Kidney (tissue), 14 donors: ENCODE results near the gene CTSA. TPM values are rescaled to one million over a fixed set of nuclear protein-coding genes. Genes with fewer than 3 reads are reported as not detected.

Experiments
- DNase-seq, 5 donors: peaks; one replicate each; pipeline ENCODE4 v3.0.0-alpha.2; 2013 to 2020
- FAIRE-seq: peaks from 2 replicates; lab custom pipeline; 2012; peaks lifted over from hg19 to GRCh38; lab: Jason Lieb, UNC
- H3K27ac ChIP-seq, 2 donors: one replicate each; pipeline ENCODE4 v1.7.0; 2013; ENCODE audit warnings: low read depth in 2 of 2, low read length in 2 of 2, inconsistent platforms in 1 of 2
- H3K27me3 ChIP-seq: one replicate; pipeline ENCODE4 v1.7.1; 2013; ENCODE audit warnings: low read length, inconsistent platforms; ENCODE audit not compliant: control insufficient read depth, insufficient read depth
- H3K36me3 ChIP-seq, 3 donors: one replicate each; pipeline versions ENCODE4 v1.7.0 to v1.7.1; 2013; ENCODE audit warnings: low read length in 3 of 3, control low read depth in 1 of 3, inconsistent platforms in 1 of 3; ENCODE audit not compliant: insufficient read depth in 3 of 3, control insufficient read depth in 2 of 3
- H3K4me1 ChIP-seq, 3 donors: one replicate each; pipeline versions ENCODE4 v1.7.0 to v1.7.1; 2013; ENCODE audit warnings: low read length in 3 of 3, inconsistent platforms in 1 of 3, low read depth in 1 of 3; ENCODE audit not compliant: control insufficient read depth in 2 of 3, insufficient read depth in 2 of 3
- H3K4me3 ChIP-seq, 3 donors: one replicate each; pipeline versions ENCODE4 v1.7.0 to v1.8.1; 2013; ENCODE audit warnings: low read length in 3 of 3, control low read depth in 1 of 3, inconsistent platforms in 1 of 3
- H3K9ac ChIP-seq, 3 donors: one replicate each; pipeline versions ENCODE4 v1.7.0 to v1.7.1; 2013; ENCODE audit warnings: low read length in 3 of 3, control low read depth in 1 of 3, inconsistent platforms in 1 of 3
- H3K9me3 ChIP-seq, 3 donors: one replicate each; pipeline versions ENCODE4 v1.7.0 to v1.7.1; 2013; ENCODE audit warnings: low read length in 3 of 3, control low read depth in 1 of 3, inconsistent platforms in 1 of 3; ENCODE audit not compliant: control insufficient read depth in 2 of 3, insufficient read depth in 1 of 3
- CTCF ChIP-seq: IDR thresholded peaks from 3 replicates; pipeline ENCODE4 v1.5.1; 2012; ENCODE audit warnings: mild to moderate bottlenecking, moderate library complexity, borderline replicate concordance; ENCODE audit not compliant: insufficient read depth; ENCODE audit errors: extremely low read depth
- intact Hi-C: fragments of 100-400 bp; cut with DNase I; formaldehyde crosslinking; loops from one replicate; pipeline ENCODE4 v1.11.1; 2022
- polyA plus RNA-seq: library from polyadenylated mRNA; stranded (reverse); fragments of 350-450 nt; fragmentation: Illumina TruSeq; extraction: RNeasy Lipid Tissue Mini Kit (QIAGEN cat#74804); gene quantifications from one replicate; pipeline ENCODE4 v1.2.3, GENCODE V29; 2014; ENCODE audit warnings: low read depth, low replicate concordance; ENCODE audit not compliant: insufficient read depth
- total RNA-seq: library from RNA; stranded (reverse); fragmentation: NEBNext Ultra II Directional; extraction: Animal tissue kit (Norgen Biotek cat#: 25700); gene quantifications from one replicate; pipeline ENCODE4 v1.2.1, GENCODE V29; 2021
- donor health status: control.
- donor health status: control.
- donor health status: control.
- donor health status: control.
- donor health status: control.
- donor health status: DM: yes; HTN: yes; CAD: no.
- donor health status: Normal renal cell carcinoma (clear cell type).

Gene CTSA
- total and polyA plus RNA-seq, 2 donors from 2014 or later: 180 to 408 TPM

- H3K9me3 ChIP-seq: no peaks in the 10 kb centered on the region
- H3K4me1 ChIP-seq: peaks cover 0 to 4% (median 0%) of the 10 kb centered on the region in 3 donors
- TF ChIP-seq CTCF: no peak
- no peaks in the 10 kb centered on the region for H3K27me3 ChIP-seq
- intact Hi-C loops: no loop called here
- DNase-seq: peak in 1 of 5 donors; percentile 43
- H3K4me3 ChIP-seq: no peak overlapping the region
- FAIRE-seq: no peak
- no peak overlapping the region for H3K9ac ChIP-seq
- no peak overlapping the region for H3K27ac ChIP-seq
- peaks cover 2 to 24% (median 18%) of the 10 kb centered on the region in 3 donors for H3K36me3 ChIP-seq
These were observed 42.7 kb upstream of the CTSA start for GRCh38 chr20:45848421-45848820.

- peaks cover 2 to 17% (median 15%) of the 10 kb centered on the region in 3 donors for H3K36me3 ChIP-seq
- H3K27me3 ChIP-seq: no peaks in the 10 kb centered on the region
- intact Hi-C loops: no loop called here
- H3K27ac ChIP-seq: no peak overlapping the region
- FAIRE-seq (no peak), DNase-seq (peak in 1 of 5 donors; percentile 26)
- H3K4me1 ChIP-seq: peaks cover 0 to 4% (median 0%) of the 10 kb centered on the region in 3 donors
- TF ChIP-seq CTCF: no peak
- no peak overlapping the region for H3K4me3 ChIP-seq
- H3K9me3 ChIP-seq: no peaks in the 10 kb centered on the region
- no peak overlapping the region for H3K9ac ChIP-seq
These were observed 42.1 kb upstream of the CTSA start for GRCh38 chr20:45848969-45849582.

DNA sequence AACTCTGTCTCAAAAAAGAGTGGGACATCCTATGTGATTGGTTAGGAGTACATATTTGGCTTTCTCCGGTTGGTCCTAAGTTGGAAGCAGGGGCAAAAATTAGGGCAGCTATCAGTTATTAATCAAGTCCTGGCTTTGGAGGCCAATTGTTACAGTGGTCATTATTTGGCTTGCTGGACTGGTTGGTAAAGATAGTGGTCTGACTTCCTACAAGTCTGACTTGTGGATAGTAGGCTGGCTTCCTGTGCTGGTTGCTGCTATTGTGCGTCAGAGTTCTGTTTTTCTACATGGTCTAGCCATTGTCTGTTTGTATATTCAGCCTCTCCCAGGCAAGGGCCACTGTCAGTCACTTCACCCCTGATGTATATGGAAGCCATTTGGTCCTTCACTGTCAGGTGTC, 40.9 kb upstream of the CTSA start:
- peaks cover 3 to 10% (median 10%) of the 10 kb centered on the region in 3 donors for H3K36me3 ChIP-seq
- no peak overlapping the region for H3K27ac ChIP-seq
- FAIRE-seq: no peak
- peaks cover 0 to 9% (median 0%) of the 10 kb centered on the region in 3 donors for H3K4me1 ChIP-seq
- intact Hi-C loops: no loop called here
- no peak for DNase-seq
- no peak overlapping the region for H3K4me3 ChIP-seq
- H3K27me3 ChIP-seq: no peaks in the 10 kb centered on the region
- TF ChIP-seq CTCF: no peak
- H3K9me3 ChIP-seq: no peaks in the 10 kb centered on the region
- no peak overlapping the region for H3K9ac ChIP-seq
